ENCODE data around the gene TSHZ2.

Gene TSHZ2

GRCh38 chr20:52972190-52972937 lies at the start of gene TSHZ2:
TSHZ2 (plus strand) TSS chr20:52972358; CDS start chr20:52973294, 936 bp downstream.
- Histone ChIP-seq H3K36me3 (ENCODE audit: control insufficient read depth, insufficient read depth, low read length) (no peaks in the 10 kb centered on the region), H3K27me3 (replicated peaks; ENCODE audit: control insufficient read depth, insufficient read depth, low read length) (peaks cover 4% of the 10 kb centered on the region), H3K4me3 (replicated peaks; ENCODE audit: low read depth, low read length) (peak within 1 kb of the TSS; percentile 34)
- no peak for DNase-seq (ENCODE audit: extremely low read depth, insufficient read length)
- no peak for TF ChIP-seq CTCF (IDR thresholded peaks at IDR 0.05; ENCODE audit: insufficient read depth, low read length, poor library complexity, severe bottlenecking)

GRCh38 chr20:52922436-52922835 lies 49.7 kb upstream of the TSHZ2 start:
- TF ChIP-seq CTCF (IDR thresholded peaks at IDR 0.05; ENCODE audit: insufficient read depth, low read length, poor library complexity, severe bottlenecking) = no peak
- DNase-seq (ENCODE audit: extremely low read depth, insufficient read length) = no peak
- Histone ChIP-seq H3K36me3 (ENCODE audit: control insufficient read depth, insufficient read depth, low read length) (no peaks in the 10 kb centered on the region), H3K27me3 (replicated peaks; ENCODE audit: control insufficient read depth, insufficient read depth, low read length) (no peaks in the 10 kb centered on the region), H3K4me3 (replicated peaks; ENCODE audit: low read depth, low read length) (no peak overlapping the region)

GRCh38 chr20:52923123-52923937 lies 48.8 kb upstream of the TSHZ2 start:
- no peak overlapping the region for H3K4me3 ChIP-seq (replicated peaks; ENCODE audit: low read depth, low read length)
- DNase-seq (ENCODE audit: extremely low read depth, insufficient read length) = no peak
- H3K36me3 ChIP-seq (ENCODE audit: control insufficient read depth, insufficient read depth, low read length) = no peaks in the 10 kb centered on the region
- TF ChIP-seq CTCF (IDR thresholded peaks at IDR 0.05; ENCODE audit: insufficient read depth, low read length, poor library complexity, severe bottlenecking) = no peak
- no peaks in the 10 kb centered on the region for H3K27me3 ChIP-seq (replicated peaks; ENCODE audit: control insufficient read depth, insufficient read depth, low read length)

GRCh38 chr20:52924411-52925271 lies 47.5 kb upstream of the TSHZ2 start:
- Histone ChIP-seq H3K27me3 (replicated peaks; ENCODE audit: control insufficient read depth, insufficient read depth, low read length) (no peaks in the 10 kb centered on the region), H3K36me3 (ENCODE audit: control insufficient read depth, insufficient read depth, low read length) (no peaks in the 10 kb centered on the region), H3K4me3 (replicated peaks; ENCODE audit: low read depth, low read length) (no peak overlapping the region)
- no peak for DNase-seq (ENCODE audit: extremely low read depth, insufficient read length)
- no peak for TF ChIP-seq CTCF (IDR thresholded peaks at IDR 0.05; ENCODE audit: insufficient read depth, low read length, poor library complexity, severe bottlenecking)

- Histone ChIP-seq H3K27me3 (replicated peaks; ENCODE audit: control insufficient read depth, insufficient read depth, low read length) (no peaks in the 10 kb centered on the region), H3K36me3 (ENCODE audit: control insufficient read depth, insufficient read depth, low read length) (no peaks in the 10 kb centered on the region), H3K4me3 (replicated peaks; ENCODE audit: low read depth, low read length) (no peak overlapping the region)
- TF ChIP-seq CTCF (IDR thresholded peaks at IDR 0.05; ENCODE audit: insufficient read depth, low read length, poor library complexity, severe bottlenecking) = no peak
- DNase-seq (ENCODE audit: extremely low read depth, insufficient read length) = no peak
Observed at GRCh38 chr20:52926505-52926904, 45.7 kb upstream of the TSHZ2 start.
